PC-3 (cell line): ENCODE data around the gene LOC101059915.

Source experiments
- ATAC-seq: fragments of 200-7000 bp; cut with Tn5 transposase; 2 replicates; pipeline ENCODE4 v1.9.1; 2020; ENCODE audit warnings: mild to moderate bottlenecking, moderate library complexity
- BruUV-seq: library from RNA; stranded (reverse); fragments of 400-500 nt; replicated peaks from 2 replicates; lab custom pipeline; 2021; lab: Mats Ljungman, UMichigan
- CTCF ChIA-PET: fragments of 300-600 bp; sonication (Branson Sonifier 250); formaldehyde crosslinking; loops from one replicate; lab custom pipeline; 2022; ENCODE audit warnings: antibody characterized with exemption; lab: Charles Lee
- POLR2A ChIA-PET: fragments of 300-600 bp; sonication (Branson Sonifier 250); formaldehyde crosslinking; loops from one replicate; lab custom pipeline; 2022; ENCODE audit warnings: antibody characterized with exemption; ENCODE audit not compliant: unreplicated experiment; lab: Charles Lee
- DNase-seq: peaks from one replicate; pipeline ENCODE4 v3.0.0-alpha.2; 2015
- H2AFZ ChIP-seq: fragments of 300-600 bp; sonication (generic); 2 replicates; pipeline ENCODE4 v1.6.0; 2016; ENCODE audit warnings: antibody characterized with exemption, low read length
- H3F3A ChIP-seq: fragments of 300-600 bp; sonication (generic); one replicate; pipeline ENCODE4 v1.6.0; 2017; ENCODE audit warnings: antibody characterized with exemption, low read length, control low read depth, mild to moderate bottlenecking; ENCODE audit not compliant: unreplicated experiment
- H3K27ac ChIP-seq: fragments of 300-600 bp; sonication (generic); 2 replicates; pipeline ENCODE4 v1.5.1; 2016; ENCODE audit warnings: mild to moderate bottlenecking, low read length
- H3K27me3 ChIP-seq: fragments of 300-600 bp; sonication (generic); 2 replicates; pipeline ENCODE4 v1.6.1; 2016; ENCODE audit warnings: low read length, mixed read lengths
- H3K36me3 ChIP-seq: fragments of 300-600 bp; sonication (generic); 2 replicates; pipeline ENCODE4 v1.6.1; 2016; ENCODE audit warnings: low read depth, mixed run types, low read length, mixed read lengths
- H3K4me1 ChIP-seq: fragments of 300-600 bp; sonication (generic); 2 replicates; pipeline ENCODE4 v1.5.1; 2016; ENCODE audit warnings: low read length; ENCODE audit not compliant: insufficient read depth
- H3K4me2 ChIP-seq: fragments of 300-600 bp; sonication (generic); 2 replicates; pipeline ENCODE4 v1.6.0; 2016; ENCODE audit warnings: low read length
- H3K4me3 ChIP-seq: fragments of 300-600 bp; sonication (generic); 2 replicates; pipeline ENCODE4 v1.5.1; 2016; ENCODE audit warnings: mild to moderate bottlenecking, low read length, mixed read lengths
- H3K79me2 ChIP-seq: fragments of 300-600 bp; sonication (generic); 2 replicates; pipeline ENCODE4 v1.6.1; 2017; ENCODE audit warnings: low read length, mixed read lengths
- H3K9ac ChIP-seq: fragments of 300-600 bp; sonication (generic); 2 replicates; pipeline ENCODE4 v1.6.0; 2016; ENCODE audit warnings: mild to moderate bottlenecking, low read length
- H3K9me2 ChIP-seq: fragments of 300-600 bp; sonication (generic); replicated peaks from 2 replicates; pipeline ENCODE4 v1.6.1; 2016; ENCODE audit warnings: mixed run types, low read length, mixed read lengths
- H3K9me3 ChIP-seq: fragments of 300-600 bp; sonication (generic); 2 replicates; pipeline ENCODE4 v1.6.1; 2016; ENCODE audit warnings: low read length, mixed read lengths
- H4K20me1 ChIP-seq: fragments of 300-600 bp; sonication (generic); 2 replicates; pipeline ENCODE4 v1.6.1; 2016; ENCODE audit warnings: low read length, mixed read lengths
- EZH2 ChIP-seq: fragments of 300-600 bp; sonication (generic); IDR thresholded peaks from one replicate; pipeline ENCODE4 v1.6.1; 2017; ENCODE audit warnings: antibody characterized with exemption, mild to moderate bottlenecking, low read length; ENCODE audit not compliant: unreplicated experiment
- EZH2phosphoT487 ChIP-seq: fragments of 300-600 bp; sonication (generic); IDR thresholded peaks from 2 replicates; pipeline ENCODE4 v1.6.1; 2018; ENCODE audit warnings: mild to moderate bottlenecking, antibody characterized with exemption, low read length, borderline replicate concordance
- intact Hi-C: fragments of 100-400 bp; cut with micrococcal nuclease; formaldehyde crosslinking; loops from 2 replicates; pipeline ENCODE4 v1.9.0; 2023
- TF ChIP-seq, protein P1 (sequence below): fragments of 300-600 bp; sonication (generic); conservative IDR thresholded peaks from 2 replicates; pipeline ENCODE4 v1.5.1; 2017; ENCODE audit warnings: antibody characterized with exemption, low read depth, mild to moderate bottlenecking, low read length

LOC101059915 gene

DNA sequence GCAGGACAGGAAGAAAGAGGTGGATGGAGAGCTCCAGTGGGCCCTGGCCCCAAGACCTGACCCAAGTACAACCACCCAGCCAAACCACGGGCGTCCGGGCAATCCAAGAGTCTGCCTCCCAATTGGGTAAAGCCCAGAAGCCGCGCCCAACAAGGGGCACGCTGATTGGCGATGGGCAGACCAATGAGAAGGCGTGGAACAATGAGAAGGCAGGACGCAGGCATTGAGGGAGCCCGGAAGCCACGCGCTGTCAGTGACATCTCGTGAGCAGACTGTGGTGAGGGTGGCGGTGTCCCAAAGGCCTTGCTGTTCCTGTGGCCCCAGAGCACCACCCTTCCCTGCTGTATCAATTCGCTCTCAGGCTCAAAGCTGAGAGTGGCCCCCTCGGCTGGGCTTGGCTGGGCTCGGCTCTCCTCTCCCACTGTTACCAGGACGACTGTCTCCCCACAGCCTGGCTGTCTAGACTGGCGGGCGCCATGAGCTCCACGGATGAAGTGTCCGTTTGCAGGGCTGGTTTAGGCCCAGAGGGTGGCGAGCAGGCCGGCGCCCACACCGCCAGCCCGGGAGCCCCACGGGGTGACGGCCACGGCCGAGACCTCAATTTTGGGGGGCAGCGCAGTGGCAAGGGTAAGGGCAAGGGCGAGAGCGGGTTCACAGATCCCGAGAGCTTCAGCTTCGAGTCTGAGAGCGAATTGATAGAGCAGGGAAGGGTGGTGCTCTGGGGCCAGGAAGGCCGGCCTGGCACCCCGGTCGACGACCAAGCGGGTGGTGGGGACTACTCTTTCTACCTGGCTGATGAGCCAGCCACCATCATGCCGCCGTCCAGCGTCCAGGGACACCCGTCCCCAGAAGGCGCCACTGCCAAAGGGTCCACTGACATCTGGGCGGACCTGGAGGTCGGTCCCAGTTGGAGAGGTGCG is at the start of gene LOC101059915:
Gene LOC101059915, plus strand, starts transcription at position 219 of the 920 bp plus-strand sequence.
- DNase-seq, result no peak
- TF ChIP-seq EZH2phosphoT487 (no peak), EZH2 (no peak)
- TF ChIP-seq, protein P1, sequence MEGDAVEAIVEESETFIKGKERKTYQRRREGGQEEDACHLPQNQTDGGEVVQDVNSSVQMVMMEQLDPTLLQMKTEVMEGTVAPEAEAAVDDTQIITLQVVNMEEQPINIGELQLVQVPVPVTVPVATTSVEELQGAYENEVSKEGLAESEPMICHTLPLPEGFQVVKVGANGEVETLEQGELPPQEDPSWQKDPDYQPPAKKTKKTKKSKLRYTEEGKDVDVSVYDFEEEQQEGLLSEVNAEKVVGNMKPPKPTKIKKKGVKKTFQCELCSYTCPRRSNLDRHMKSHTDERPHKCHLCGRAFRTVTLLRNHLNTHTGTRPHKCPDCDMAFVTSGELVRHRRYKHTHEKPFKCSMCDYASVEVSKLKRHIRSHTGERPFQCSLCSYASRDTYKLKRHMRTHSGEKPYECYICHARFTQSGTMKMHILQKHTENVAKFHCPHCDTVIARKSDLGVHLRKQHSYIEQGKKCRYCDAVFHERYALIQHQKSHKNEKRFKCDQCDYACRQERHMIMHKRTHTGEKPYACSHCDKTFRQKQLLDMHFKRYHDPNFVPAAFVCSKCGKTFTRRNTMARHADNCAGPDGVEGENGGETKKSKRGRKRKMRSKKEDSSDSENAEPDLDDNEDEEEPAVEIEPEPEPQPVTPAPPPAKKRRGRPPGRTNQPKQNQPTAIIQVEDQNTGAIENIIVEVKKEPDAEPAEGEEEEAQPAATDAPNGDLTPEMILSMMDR, result no peak
- Histone ChIP-seq H3K9me2 (no peaks in the 10 kb centered on the region), H3K4me3 (no peak within 1 kb of the TSS), H3K4me1 (peaks cover 19% of the 10 kb centered on the region), H3K9ac (no peak within 1 kb of the TSS), H2AFZ (no peak within 1 kb of the TSS), H3K79me2 (no peaks in the 10 kb centered on the region), H3K27me3 (no peaks in the 10 kb centered on the region), H3F3A (no peaks in the 10 kb centered on the region), H3K4me2 (no peak within 1 kb of the TSS), H4K20me1 (no peaks in the 10 kb centered on the region), H3K9me3 (no peaks in the 10 kb centered on the region), H3K27ac (no peak within 1 kb of the TSS), H3K36me3 (no peaks in the 10 kb centered on the region)
- BruUV-seq, result no TSS peak
- intact Hi-C loops, result no loop called here
- CTCF ChIA-PET, result no interaction called here
- ATAC-seq, result no peak
- POLR2A ChIA-PET, result no interaction called here

DNA sequence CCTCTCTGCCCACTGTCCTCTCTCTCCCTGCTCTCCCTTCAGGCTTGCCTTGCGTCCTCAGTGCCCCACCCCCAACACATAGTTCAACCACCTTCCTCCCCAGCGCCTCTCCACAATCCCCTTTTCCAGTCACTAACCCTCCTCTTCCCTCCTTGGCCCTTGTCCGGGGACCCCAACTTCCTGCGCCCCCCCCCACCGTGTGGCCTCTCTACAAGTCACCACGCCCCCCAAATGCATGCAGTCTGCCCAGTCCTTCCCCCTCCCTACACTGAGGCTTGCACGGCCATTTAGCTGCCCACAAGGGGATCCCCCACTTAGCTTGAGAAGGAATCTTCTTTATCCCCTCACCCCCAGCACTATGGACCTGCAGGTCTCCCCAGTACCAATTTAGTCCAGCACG is 49.6 kb upstream of the LOC101059915 start:
- Histone ChIP-seq H2AFZ (no peak overlapping the region), H4K20me1 (no peaks in the 10 kb centered on the region), H3K79me2 (no peaks in the 10 kb centered on the region), H3K9me3 (no peaks in the 10 kb centered on the region), H3K9me2 (no peaks in the 10 kb centered on the region), H3K4me2 (no peak overlapping the region), H3F3A (no peaks in the 10 kb centered on the region), H3K27ac (no peak overlapping the region), H3K4me1 (peaks cover 6% of the 10 kb centered on the region), H3K9ac (no peak overlapping the region), H3K4me3 (no peak overlapping the region), H3K36me3 (peaks cover 2% of the 10 kb centered on the region; the same call in 1 of the 2 replicates), H3K27me3 (no peaks in the 10 kb centered on the region)
- TF ChIP-seq EZH2phosphoT487, result no peak
- TF ChIP-seq, protein P1, result no peak
- TF ChIP-seq EZH2, result no peak
- CTCF ChIA-PET, result no interaction called here
- no TSS peak for BruUV-seq
- ATAC-seq (no peak), DNase-seq (no peak)
- POLR2A ChIA-PET, result no interaction called here
- intact Hi-C loops, result no loop called here

DNA sequence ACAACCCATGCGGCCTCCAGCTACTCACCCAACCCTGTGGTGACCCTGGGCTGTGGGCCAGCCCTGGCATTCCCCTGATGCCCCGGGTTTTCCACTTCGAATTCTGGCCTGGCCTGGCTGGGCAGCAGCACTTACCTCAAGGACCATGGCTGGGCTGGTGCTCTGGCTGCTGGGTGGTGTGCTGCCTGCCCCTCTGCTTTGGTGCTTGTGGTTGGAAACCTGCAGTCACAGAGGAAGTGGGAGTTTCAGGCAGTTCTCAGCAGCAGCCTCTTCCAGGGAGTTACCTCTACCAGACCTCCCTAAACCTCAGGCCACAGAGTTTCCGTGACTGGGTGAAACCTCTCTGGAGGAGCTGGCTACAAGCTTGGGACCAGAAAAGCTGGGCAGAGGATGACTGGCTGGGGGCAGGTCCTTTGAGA is 49.0 kb upstream of the LOC101059915 start, which contains the start of gene CXCR3:
Gene CXCR3, minus strand, starts transcription at position 209 of the 419 bp plus-strand sequence. Its CDS starts 62 bp downstream, at position 147.
- no peaks in the 10 kb centered on the region for H3F3A ChIP-seq
- H3K79me2 ChIP-seq, result no peaks in the 10 kb centered on the region
- H3K4me3 ChIP-seq, result no peak within 1 kb of the TSS
- CTCF ChIA-PET, result no interaction called here
- no peak within 1 kb of the TSS for H3K9ac ChIP-seq
- no peaks in the 10 kb centered on the region for H3K9me3 ChIP-seq
- no peaks in the 10 kb centered on the region for H4K20me1 ChIP-seq
- H3K36me3 ChIP-seq, result peaks cover 2% of the 10 kb centered on the region; the same call in 1 of the 2 replicates
- no peak within 1 kb of the TSS for H3K27ac ChIP-seq
- POLR2A ChIA-PET, result no interaction called here
- TF ChIP-seq EZH2 (no peak), EZH2phosphoT487 (no peak)
- TF ChIP-seq, protein P1, result no peak
- no peak for DNase-seq
- no peaks in the 10 kb centered on the region for H3K9me2 ChIP-seq
- ATAC-seq, result no peak
- intact Hi-C loops, result no loop called here
- no peaks in the 10 kb centered on the region for H3K27me3 ChIP-seq
- H3K4me2 ChIP-seq, result no peak within 1 kb of the TSS
- H3K4me1 ChIP-seq, result peaks cover 12% of the 10 kb centered on the region
- no peak within 1 kb of the TSS for H2AFZ ChIP-seq
- BruUV-seq, result no TSS peak
